HG03095 (cell line): ENCODE data around the gene STIM2.
A peak's percentile ranks its signal among the peaks of the same experiment; 100 is the strongest.

Source experiments
- ATAC-seq: cut with Tn5 transposase; IDR thresholded peaks from one replicate; pipeline ENCODE4 v1.9.1; 2021; ENCODE audit warnings: moderate library complexity; ENCODE audit not compliant: unreplicated experiment

STIM2 gene

DNA sequence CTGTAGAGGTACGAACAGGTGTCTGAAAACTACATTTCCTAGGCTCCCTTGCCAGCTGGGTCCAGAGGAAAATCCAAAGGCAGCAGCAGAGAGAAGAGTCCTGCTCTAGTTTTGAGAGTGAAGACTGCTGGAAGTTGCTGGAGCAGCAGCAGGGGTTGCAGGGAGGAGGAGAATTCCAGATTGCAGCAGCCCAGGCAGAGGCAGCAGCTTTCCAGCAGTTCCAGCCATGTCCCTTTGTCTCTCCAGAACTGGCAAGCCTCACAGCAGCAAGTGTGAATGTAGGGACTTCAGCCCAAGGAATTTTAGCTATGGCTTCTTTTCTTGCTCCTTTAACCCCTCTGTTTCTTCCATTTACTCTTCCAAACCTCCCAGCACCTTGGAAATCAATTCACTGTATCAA is 24.1 kb upstream of the STIM2 start:
- ATAC-seq, result no peak

DNA sequence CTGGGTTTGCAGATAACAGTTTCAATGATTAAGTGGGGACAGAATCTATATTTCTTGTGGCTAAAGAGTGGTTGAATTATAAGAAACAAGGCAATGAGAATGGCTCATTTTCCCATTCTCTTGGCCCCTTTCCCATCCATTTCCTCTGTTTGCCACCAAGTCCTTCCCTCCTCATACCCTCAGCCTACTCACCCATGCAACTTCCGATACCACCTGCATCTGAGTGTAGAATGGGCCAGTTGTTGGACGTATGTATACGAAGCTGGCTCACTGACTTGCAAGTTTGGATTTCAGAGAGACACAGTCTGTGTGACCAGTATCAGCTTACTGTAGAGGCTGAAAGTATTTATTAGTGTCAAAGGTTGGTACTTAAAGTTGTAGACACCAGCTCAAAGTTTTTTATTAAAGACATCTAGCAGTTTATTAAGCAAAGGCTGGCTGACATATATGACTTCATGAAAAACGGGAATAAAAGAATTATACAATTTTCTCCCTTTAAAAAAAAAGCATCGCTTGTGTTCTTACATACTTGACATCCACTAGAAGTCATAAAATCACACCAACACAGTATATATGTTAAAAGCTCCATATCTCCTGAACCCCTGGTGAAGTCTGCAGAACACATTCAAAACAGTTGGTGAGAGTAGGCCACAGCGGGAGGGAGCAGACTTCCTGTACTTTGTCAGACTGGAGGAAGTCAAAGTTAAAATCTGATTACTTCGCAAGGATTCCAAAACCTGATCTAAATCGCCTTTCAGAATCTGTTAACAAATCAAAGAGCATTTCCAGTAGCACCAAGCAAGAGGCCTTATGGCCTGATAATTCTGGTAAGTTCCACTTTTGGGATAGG is 22.4 kb upstream of the STIM2 start:
- ATAC-seq, result no peak

DNA sequence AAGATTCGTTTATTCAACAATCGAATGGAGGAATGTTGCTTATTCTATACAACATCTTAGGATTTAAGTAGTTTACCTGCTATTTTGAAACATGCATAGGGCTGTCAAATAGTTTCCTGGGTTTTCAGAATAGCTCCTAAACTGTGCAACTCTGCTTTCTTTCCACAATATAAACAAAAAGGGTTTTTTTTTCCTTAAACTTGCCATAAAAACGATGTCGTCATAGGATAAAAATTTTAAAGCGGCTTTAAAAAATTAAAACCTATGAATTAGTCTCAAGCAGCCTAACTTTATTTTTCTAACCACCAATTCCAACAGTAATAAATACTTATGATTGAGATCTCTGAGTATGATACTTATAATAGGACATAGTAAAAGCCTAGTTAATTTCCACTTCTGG is 21.6 kb upstream of the STIM2 start:
- ATAC-seq, result no peak

DNA sequence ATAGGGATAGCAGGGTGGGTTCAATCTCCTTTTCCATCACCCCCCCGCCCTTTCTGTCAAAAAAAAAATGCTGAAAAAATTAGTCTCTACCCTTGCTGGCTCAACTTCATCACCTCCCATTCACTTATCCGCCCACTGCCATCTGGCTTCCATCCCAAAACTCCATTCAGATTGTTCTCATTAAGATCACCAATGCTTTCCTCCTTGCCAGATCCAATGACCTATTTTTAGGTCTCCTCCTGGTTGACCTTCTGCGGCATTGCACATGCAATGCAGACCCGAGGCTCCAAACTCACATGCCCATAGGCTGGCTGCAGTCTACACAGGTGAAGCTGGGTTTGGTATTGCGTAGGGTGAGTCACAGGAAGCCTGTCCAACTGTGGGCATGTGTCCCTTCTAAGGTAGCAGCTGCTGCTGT is 21.1 kb upstream of the STIM2 start:
- ATAC-seq, result no peak

DNA sequence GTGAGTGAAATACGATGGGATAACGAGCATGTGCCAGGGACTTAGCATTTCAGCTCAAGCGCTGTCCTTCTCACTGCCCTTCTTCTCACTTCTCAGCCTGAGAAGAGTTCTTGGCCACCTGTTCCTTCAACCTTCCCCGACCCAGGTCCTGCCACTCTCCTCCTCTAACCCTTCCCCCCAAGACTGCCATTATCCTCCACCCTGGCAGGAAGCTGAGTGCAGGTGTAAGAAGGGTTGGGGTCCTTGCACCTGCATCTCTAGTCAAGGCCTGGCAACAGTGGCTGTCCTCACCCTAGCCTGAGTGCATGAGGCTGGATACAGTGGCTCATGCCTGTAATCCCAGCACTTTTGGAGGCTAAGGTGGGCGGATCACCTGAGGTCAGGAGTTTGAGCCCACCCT is 19.9 kb upstream of the STIM2 start:
- ATAC-seq, result no peak

DNA sequence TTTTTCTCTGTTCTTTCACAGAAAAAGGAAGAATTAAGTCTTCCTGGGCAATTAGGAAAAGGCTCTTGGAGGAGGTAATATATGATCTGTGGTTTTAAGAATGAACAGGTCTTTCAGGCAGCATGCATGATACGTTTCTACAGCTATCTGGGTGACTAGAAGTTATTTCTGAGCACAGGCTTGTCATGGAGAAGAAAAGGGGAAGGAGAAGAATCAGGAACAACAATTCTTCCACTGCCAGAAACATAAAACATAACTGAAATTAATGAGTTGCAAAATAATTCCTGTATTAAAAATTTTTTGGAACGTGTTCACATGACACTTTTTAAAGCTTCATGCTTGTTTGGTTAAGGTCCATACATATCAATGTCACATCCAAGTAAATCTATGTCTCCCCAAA is 17.7 kb upstream of the STIM2 start:
- no peak for ATAC-seq

DNA sequence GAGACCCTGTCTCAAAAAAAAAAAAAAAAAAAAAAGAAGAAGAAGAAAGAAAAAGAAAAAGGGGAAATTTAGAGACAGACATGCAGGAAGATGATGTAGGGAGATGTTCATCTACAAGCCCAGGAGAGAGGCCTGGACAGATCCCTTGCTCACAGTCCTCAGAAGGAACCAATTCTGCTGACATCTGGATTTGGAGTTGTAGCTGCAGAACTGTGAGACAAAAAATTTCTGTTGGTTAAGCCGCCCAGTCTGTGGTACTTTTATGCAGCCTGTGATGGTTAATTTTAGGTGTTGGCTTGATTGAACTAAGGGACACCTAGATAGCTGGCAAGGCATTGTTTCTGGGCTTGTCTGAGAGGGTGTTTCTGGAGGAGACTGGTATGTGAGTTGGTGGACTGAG is 10.1 kb upstream of the STIM2 start:
- no peak for ATAC-seq

DNA sequence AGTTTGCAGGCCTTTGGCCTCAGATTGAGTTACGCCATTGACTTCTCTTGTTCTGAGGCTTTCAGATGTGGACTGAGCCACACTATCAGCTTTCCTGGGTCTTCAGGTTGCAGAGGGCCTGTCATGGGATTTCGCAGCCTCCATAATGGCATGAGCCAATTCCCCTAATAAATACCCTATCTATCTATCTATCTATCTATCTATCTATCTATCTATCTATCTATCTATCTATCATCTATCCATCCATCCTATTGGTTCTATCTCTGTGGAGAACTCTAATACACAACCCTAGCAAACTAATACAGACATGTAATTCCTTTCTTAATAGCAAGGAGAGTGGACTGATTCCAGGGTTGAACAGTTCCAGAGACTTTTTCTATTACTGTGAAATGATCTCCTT is 9.5 kb upstream of the STIM2 start:
- ATAC-seq, result no peak

DNA sequence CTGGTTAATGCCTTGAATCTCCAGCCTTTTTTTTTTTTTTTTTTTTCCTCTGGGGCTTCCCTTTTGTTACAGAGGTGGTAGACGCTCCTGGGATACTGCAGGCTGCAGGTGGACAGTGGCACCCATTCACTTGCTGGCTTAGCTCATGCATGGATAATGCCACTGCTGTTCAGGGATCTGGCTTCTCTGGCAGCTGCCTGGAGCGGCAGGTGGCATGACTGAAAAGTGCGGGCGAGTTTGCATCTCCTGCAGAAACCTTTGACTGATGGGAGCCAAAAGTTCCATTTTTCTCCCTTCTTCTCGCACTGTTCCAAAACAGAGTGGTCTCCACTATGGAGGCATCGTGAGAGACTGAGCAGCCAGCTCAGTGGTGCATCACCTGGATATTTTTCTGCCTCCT is 5.9 kb upstream of the STIM2 start:
- ATAC-seq, result no peak

DNA sequence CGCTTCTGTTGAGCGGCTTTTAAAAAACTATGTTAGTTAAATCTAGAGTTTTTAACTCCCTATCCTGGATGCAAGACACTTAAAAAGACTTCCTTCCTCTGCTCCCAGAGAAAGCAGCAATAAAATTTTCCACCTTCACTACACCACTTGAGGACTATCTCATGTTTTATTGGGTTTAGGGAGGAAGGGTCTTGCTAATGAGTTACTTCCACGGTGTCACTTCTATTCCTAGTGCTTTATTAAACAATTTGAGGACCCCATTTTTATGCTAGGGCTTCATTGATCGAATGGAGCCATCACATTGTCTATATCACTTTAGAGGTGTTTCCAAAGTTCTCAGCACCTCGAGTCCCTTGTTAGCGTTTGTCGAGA is 3.7 kb upstream of the STIM2 start:
- ATAC-seq, result no peak

DNA sequence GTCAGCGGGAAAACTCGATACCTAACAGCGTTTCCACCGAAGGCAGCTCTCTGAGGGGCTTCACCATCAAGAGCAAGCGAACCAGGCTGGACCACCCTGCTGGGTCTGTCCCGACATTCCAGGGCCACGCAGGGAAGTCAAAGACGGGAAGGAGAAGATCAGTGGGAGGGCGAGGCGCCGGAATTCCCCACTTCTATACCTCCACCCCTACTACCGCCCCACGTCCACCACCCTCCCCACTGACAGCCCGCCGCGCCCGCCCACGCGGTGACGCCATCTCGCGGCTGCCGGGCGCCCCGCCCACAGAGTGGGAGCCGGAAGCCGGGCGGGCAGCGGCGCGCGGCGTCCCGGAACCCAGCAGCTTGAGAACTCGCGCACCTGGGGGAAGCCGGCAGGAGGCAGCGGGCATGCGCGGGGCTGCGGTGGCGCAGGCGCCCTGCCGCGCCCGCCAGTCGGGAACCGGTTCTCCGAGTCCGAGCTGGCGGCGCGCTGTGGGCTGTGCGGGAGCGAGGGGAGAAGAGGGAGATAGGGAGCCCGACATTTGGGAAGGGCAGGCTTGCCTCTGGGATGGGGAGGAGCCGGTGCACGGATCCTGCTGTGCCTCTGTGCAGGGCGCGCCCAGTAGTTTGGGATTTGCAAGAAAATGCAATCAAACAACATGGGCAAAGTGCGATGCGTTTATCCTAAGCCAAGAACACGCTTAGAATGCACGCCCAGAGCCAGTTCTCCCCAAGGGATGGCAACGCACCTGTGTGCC is 3.2 kb upstream of the STIM2 start:
- peak; percentile 49 for ATAC-seq

DNA sequence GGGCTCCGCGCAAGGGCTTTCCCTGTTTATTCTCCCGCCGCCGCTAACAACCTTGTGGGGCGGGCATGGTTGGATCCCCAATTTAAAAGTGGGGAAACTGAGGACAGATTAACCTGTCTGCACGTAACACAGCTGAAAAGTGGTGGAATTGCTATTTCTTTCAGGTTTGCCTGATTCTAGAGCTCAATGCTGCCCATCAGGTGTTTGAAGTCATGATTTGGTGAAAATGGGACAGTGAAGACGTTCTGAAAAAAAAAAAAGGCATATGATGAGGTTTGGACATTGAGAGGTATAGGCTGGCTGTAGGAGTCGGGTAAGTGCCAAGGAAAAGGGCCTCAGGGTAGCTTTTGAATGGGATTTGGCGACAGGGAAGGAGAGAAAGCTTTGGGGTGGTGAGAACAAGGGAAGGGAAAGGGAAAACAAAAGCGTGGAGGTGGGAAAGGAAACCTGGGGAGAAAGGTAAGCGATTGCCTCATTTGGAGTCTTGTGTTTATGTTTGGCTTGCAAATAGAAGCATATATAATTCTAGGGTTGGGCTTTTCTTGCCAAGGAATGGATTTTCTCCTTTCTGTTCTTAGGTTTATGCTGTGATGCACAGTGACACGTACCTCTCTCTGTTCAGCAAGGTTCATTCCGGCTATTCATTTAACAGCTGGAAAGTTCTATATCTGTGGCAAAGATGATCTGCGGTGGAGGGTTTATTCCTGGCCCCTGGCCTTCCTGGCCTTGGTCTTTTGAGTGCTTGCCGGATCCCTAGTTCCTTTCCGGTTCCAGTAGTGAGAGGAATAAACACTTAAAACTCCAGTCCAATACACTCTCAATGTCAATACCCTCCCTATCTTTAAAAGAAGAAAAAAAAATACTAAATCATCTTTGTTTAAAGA is 2.4 kb upstream of the STIM2 start:
- ATAC-seq, result no peak

DNA sequence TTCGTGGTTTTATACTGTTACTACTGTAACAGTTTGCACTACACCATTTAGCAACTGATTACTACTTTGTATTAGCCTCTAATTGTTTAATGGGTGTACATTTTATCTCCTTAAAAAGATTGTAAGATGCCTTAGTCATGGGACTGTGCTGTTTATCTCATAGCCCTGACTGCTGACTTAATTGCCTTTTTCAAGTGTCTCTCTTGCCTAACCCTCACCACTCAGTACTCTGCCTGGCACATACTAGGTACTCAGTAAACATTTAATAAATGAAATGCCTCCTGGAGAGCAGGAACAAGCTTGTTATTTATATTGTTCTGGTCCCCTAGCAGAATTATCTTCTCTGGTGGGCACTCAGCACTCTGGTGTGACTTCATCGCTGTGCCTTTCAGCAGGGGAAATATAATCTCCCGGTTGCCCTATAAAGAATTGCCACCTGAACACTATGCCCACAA is 1.7 kb upstream of the STIM2 start:
- no peak for ATAC-seq

DNA sequence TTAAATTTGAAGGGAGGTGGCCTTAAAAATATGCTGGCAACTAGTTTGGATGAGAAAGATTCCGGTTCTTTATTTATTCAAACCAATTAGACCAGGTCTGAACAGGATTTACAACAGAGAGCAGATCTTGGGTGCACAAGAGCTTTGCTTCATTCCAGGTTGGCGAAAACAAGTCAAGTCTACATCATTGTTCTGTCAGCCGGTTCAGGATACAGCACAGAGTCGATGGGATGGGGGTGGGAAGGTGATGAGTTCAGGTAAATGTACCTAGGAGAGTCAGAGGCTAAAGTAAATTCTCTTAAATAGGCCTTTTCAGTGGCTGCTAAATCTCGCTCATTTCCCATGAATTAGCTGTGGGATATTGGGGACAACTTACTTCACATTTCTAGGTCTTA is 882 bp upstream of the STIM2 start:
- no peak for ATAC-seq

DNA sequence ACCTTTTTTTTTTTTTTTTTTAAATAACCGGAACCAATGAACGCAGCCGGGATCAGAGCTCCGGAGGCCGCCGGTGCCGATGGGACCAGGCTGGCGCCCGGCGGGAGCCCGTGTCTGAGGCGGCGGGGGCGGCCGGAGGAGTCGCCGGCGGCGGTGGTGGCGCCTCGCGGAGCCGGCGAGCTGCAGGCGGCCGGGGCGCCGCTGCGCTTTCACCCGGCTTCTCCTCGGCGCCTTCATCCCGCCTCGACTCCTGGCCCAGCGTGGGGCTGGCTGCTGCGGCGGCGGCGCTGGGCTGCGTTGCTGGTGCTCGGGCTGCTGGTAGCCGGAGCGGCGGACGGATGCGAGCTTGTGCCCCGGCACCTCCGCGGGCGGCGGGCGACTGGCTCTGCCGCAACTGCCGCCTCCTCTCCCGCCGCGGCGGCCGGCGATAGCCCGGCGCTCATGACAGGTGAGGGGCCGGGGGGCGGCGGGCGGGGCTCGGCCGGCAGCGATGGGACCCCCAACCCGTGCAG is 337 bp downstream of the STIM2 start:
- peak; percentile 22 for ATAC-seq

DNA sequence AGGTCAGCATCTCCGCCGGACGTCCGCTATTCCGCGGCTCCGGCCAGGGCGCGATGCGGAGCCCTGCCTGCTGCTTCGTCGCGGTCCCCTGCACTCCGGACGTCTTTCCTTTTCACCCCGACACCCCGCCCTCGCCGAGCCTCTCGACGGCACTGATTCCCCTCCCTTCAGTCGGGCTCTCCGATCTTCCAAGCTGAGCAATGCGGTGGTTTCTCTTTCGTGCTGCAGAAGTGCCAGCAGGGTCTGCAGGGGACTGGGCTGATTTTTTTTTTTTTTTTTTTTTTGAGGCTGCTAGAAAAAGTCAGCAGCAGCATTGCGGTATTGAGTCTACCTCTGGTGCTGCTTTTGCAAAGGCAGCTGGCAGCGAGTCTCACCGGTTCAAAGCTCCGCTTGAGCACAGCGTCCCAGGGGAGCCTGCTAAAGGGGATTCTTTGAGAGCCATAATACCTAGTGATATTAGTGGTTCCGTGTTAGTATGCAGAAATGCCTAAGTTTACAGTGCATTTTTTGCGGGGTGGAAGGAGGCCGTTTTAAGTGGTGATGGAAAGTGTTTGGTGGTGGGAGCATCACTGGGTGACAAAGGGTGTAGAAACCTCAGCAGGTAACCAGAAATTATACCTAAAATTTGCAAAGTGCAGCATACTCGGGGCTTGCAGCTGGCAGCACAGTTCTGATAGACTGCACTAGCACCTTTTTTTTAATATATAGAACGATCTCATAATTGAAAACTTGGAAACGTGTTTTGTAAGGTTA is 969 bp downstream of the STIM2 start:
- peak; percentile 39 for ATAC-seq

DNA sequence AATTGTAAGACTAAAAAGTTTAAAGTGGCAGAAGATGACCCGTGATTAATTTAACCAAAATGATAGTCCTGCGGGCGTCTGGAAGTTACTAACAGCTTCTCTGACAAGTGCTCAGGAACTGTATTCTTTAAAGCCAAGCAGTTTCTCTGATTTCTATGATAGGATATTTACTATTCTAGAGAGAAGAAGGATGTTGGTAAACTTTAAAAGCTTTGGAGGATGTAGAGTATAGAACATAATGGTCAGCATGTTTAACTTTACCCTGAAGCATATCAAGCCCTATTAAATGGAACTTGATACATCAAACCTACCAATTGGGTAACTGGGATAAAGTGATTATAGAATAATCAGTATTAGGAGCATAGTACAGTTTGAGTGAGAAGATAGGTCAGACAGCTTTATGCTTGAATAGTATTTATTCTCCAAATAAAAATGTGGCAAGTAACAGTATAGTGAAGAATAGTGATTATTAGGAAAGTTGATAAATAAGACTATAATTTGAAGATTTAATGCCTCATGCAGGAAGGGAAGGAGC is 1.8 kb downstream of the STIM2 start:
- no peak for ATAC-seq

DNA sequence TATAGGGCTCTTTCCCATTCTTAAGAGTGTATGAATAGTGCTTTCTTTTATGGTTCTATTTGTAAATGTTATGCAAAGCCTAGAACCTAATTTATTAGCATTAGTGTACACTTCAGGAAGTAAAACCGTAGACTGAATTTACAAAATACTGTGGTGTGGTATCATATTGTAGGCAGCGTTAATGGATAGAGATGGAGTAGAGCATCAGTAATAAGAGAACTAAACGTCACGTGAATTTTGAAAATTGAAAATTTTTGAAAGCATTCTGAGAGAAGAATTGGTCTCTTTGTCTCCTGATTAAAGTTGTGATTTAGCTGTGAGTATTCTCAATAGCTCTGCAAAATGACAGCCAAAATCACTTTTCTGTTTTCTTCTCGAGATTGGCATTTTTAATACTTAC is 2.9 kb downstream of the STIM2 start:
- ATAC-seq, result no peak

DNA sequence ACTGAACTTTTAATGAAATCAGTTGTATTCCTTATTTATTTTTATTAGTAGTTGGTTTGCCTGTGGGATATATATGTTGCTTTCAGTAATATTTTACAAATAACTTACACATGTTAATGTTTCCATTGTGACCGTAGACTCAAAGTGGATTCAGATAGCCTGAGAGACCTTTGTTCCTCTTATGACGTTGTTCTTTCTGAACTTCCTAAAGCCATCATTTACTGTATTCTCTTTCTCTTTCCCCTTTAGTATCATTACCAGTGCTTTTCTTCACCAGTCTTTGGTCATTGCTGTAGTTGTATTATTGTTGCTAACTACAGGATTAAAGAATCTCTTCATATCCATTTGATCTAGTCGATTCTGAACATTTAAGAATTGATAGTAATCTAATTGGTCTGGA is 4.3 kb downstream of the STIM2 start:
- ATAC-seq, result no peak

DNA sequence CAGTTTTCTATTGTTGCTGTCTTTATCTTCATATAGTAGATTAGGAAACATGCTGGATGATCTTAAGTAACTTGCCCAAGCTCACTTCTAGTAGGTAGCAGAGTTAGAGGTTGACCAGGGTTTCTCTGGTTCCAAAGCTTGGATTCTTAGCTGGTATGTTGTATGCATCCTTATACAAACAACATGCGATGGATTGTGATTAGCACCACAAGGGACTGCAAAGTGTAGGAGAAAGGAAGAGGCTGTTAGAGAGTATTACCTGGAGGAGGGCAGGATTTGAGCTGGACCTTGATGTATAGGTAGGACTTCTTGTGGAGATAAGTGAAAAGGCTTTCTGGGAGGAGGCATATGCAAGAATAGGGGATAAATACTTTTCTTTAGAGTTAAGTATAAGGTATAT is 5.6 kb downstream of the STIM2 start:
- no peak for ATAC-seq
